GM12878 (cell line): ENCODE data around the gene COPZ1. TPM values are rescaled to one million over a fixed set of nuclear protein-coding genes. Genes with fewer than 3 reads are reported as not detected.

ENCODE experiments used
- ATAC-seq: fragments of 200-7000 bp; cut with Tn5 transposase; 3 replicates; pipeline ENCODE4 v1.9.1; 2020; ENCODE audit warnings: mild to moderate bottlenecking, moderate library complexity
- BruUV-seq: library from RNA; stranded (reverse); fragments of 400-500 nt; replicated peaks from 2 replicates; lab custom pipeline; 2021; lab: Mats Ljungman, UMichigan
- CTCF ChIA-PET: fragments of 300-600 bp; sonication (Branson Sonifier 250); formaldehyde crosslinking; extraction: SDS; loops from one replicate; lab custom pipeline; 2021; ENCODE audit warnings: inconsistent platforms; lab: Yijun Ruan, JAX
- POLR2A ChIA-PET: fragments of 350-600 bp; formaldehyde crosslinking; extraction: SDS; loops from one replicate; lab custom pipeline; 2021; ENCODE audit warnings: inconsistent platforms; lab: Charles Lee
- RAD21 ChIA-PET: fragments of 300-600 bp; sonication (Branson Sonifier 250); formaldehyde crosslinking; loops from one replicate; lab custom pipeline; 2023; ENCODE audit warnings: antibody characterized with exemption; ENCODE audit not compliant: unreplicated experiment; lab: Charles Lee
- SMC1A ChIA-PET: fragments of 300-600 bp; sonication (Branson Sonifier 250); formaldehyde crosslinking; loops from one replicate; lab custom pipeline; 2023; ENCODE audit not compliant: unreplicated experiment, uncharacterized antibody; lab: Charles Lee
- DNase-seq: peaks from one replicate; pipeline ENCODE4 v3.0.0-alpha.2; 2011; ENCODE audit warnings: low read depth, low spot score
- FAIRE-seq: peaks from 3 replicates; lab custom pipeline; 2011; peaks lifted over from hg19 to GRCh38; lab: Jason Lieb, UNC
- H2AFZ ChIP-seq: 2 replicates; pipeline ENCODE4 v1.6.0; 2011; ENCODE audit warnings: low read depth, low read length, control low read depth; ENCODE audit not compliant: control insufficient read depth
- H3K27ac ChIP-seq: 2 replicates; pipeline ENCODE4 v1.5.1; 2011; ENCODE audit warnings: control low read depth; ENCODE audit not compliant: control insufficient read depth, insufficient read depth
- H3K27me3 ChIP-seq, 2 experiments: replicated peaks in 1 of 2; 2 replicates each; pipeline versions ENCODE4 v1.6.0 to v1.6.1; 2011; ENCODE audit warnings: low read length in 1 of 2; ENCODE audit not compliant: control insufficient read depth in 2 of 2, insufficient read depth in 2 of 2
- H3K36me3 ChIP-seq, 2 experiments: 2 replicates each; pipeline ENCODE4 v1.5.1; 2011; ENCODE audit warnings: low read length in 1 of 2; ENCODE audit not compliant: control insufficient read depth in 2 of 2, insufficient read depth in 2 of 2
- H3K4me1 ChIP-seq: 2 replicates; pipeline ENCODE4 v1.6.1; 2011; ENCODE audit warnings: mild to moderate bottlenecking, low read length, moderate library complexity, mixed read lengths; ENCODE audit not compliant: control insufficient read depth, insufficient read depth
- H3K4me2 ChIP-seq: 2 replicates; pipeline ENCODE4 v1.6.0; 2011; ENCODE audit warnings: control low read depth; ENCODE audit not compliant: control insufficient read depth, insufficient read depth
- H3K4me3 ChIP-seq: fragments of 200-600 bp; sonication (generic); 2 replicates; pipeline ENCODE4 v1.5.1; 2016
- H3K79me2 ChIP-seq: 2 replicates; pipeline ENCODE4 v1.6.0; 2011; ENCODE audit warnings: low read length; ENCODE audit not compliant: control insufficient read depth, insufficient read depth
- H3K9ac ChIP-seq: 2 replicates; pipeline ENCODE4 v1.8.0; 2011; ENCODE audit warnings: low read length, control low read depth, mixed read lengths; ENCODE audit not compliant: control insufficient read depth, insufficient read depth
- H3K9me3 ChIP-seq: replicated peaks from 3 replicates; pipeline ENCODE4 v1.5.1; 2011; ENCODE audit warnings: mild to moderate bottlenecking, low read length; ENCODE audit not compliant: control insufficient read depth, insufficient read depth
- H4K20me1 ChIP-seq: 2 replicates; pipeline ENCODE4 v1.6.0; 2011; ENCODE audit not compliant: control insufficient read depth, insufficient read depth
- BMI1 ChIP-seq: fragments of 450-650 bp; IDR thresholded peaks from 2 replicates; pipeline ENCODE4 v1.6.1; 2016; ENCODE audit warnings: mild to moderate bottlenecking, moderate library complexity, borderline replicate concordance
- IRF5 ChIP-seq: fragments of 450-650 bp; IDR thresholded peaks from 2 replicates; pipeline ENCODE4 v1.6.1; 2017; ENCODE audit warnings: borderline replicate concordance
- MTA2 ChIP-seq: fragments of 450-650 bp; IDR thresholded peaks from 2 replicates; pipeline ENCODE4 v1.6.1; 2016; ENCODE audit warnings: low read depth, mild to moderate bottlenecking, moderate library complexity
- MXI1 ChIP-seq: fragments of 150-350 bp; IDR thresholded peaks from 2 replicates; pipeline ENCODE4 v1.6.1; 2011; ENCODE audit warnings: low read depth, mild to moderate bottlenecking, inconsistent platforms, low read length, improper control_type of control experiment
- MYB ChIP-seq: fragments of 150-350 bp; IDR thresholded peaks from 2 replicates; pipeline ENCODE4 v1.6.1; 2014; ENCODE audit warnings: mild to moderate bottlenecking, low read depth, low read length, borderline replicate concordance
- NFIC ChIP-seq: IDR thresholded peaks from 2 replicates; pipeline ENCODE4 v1.6.1; 2012; ENCODE audit warnings: low read depth, mild to moderate bottlenecking, inconsistent platforms, low read length, moderate library complexity
- SMAD5 ChIP-seq: IDR thresholded peaks from 2 replicates; pipeline ENCODE4 v1.6.1; 2016; ENCODE audit warnings: antibody characterized with exemption, low read depth
- YBX1 ChIP-seq: fragments of 450-650 bp; IDR thresholded peaks from 2 replicates; pipeline ENCODE4 v1.6.1; 2016; ENCODE audit warnings: antibody characterized with exemption
- WGBS: methylation state at CpG from one replicate; pipeline ENCODE4 v1.1.6; 2016; ENCODE audit warnings: low lambda C conversion rate; ENCODE audit not compliant: insufficient replicate concordance, insufficient coverage; ENCODE audit errors: missing lambda C conversion rate; 5-methylcytosine and 5-hydroxymethylcytosine counted together
- in situ Hi-C: fragments of 300-500 bp; cut with MboI; formaldehyde crosslinking; loops from 9 replicates; pipeline ENCODE4 v1.14.3; 2018; ENCODE audit warnings: mixed read lengths
- intact Hi-C: fragments of 100-400 bp; cut with micrococcal nuclease; formaldehyde crosslinking; loops from one replicate; pipeline ENCODE4 v1.14.2; 2022; ENCODE audit not compliant: unreplicated experiment
- polyA plus RNA-seq, 11 experiments: library from polyadenylated mRNA; depleted of rRNA in 4 of 11; unstranded in 6 of 11; stranded (reverse) in 5 of 11; fragments of >200 nt; fragmentation: Nextera tagmentation in 4 of 11; fragmentation: Illumina TruSeq in 1 of 11; extraction: Ambion mirVana in 4 of 11; extraction: Trizol in 1 of 11; gene quantifications; 1 replicate in 1 of 11; 2 replicates in 10 of 11; pipeline versions ENCODE4 v1.2.1 to v1.2.3, GENCODE V29; 2011 to 2016; ENCODE audit warnings: inconsistent platforms in 2 of 11, missing spikeins in 2 of 11, low read depth in 1 of 11
- total RNA-seq, 4 experiments: library from RNA; depleted of rRNA in 3 of 4; stranded (reverse); fragments of >200 nt in 3 of 4; fragmentation: Illumina TruSeq in 1 of 4; extraction: Trizol in 1 of 4; gene quantifications; 2 replicates each; pipeline versions ENCODE4 v1.2.1 to v1.2.3, GENCODE V29; 2013 to 2021

Gene COPZ1
- total and polyA plus RNA-seq, 10 of the 15 experiments (the other 5 are each of a cell fraction or from before 2014, with no cell fraction given), result 112 to 378 (median 184) TPM

DNA sequence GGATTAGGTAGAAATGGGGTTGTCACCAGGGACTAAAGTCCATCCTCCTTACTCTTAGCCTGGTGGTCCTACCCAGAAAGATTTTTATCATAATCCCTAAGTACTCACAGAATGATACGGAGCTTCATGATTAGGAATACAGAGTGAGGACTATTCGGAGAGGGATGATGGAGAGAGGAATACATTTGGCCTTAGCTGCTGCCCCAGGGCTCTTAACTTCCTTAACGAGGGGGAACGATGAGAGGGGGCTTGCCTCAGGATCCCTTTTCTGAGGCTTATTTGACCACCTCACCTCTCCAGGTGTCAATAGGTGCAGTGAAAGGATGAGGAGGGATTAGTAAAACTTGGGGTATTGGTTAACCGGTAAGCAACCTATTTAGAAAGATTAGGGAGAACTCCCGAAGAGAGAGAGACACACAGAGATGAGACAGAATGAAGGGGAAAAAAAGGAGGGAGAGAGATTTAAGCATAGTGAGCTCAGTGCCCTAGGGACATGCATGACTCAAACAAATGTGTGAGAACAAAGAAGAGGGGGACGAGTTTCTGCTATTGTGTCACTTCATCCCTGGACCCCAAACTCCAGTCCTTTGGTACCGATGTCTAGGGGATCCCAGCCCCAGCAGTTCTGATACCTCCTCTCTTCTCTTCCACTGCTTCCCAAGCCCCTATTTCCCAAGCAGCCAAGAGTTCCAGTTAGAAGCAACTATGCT, 25.3 kb upstream of the COPZ1 start:
- Histone ChIP-seq H3K27me3 (peaks cover 12 to 28% of the 10 kb centered on the region in 2 experiments), H2AFZ (no peak overlapping the region), H3K27ac (no peak overlapping the region), H3K9ac (no peak overlapping the region), H3K79me2 (no peaks in the 10 kb centered on the region), H3K4me1 (0 out of 2 replicates have a peak, but pooled peaks cover 3% of the 10 kb centered on the region), H3K36me3 (no peaks in the 10 kb centered on the region), H4K20me1 (no peaks in the 10 kb centered on the region), H3K4me3 (no peak overlapping the region), H3K4me2 (no peak overlapping the region), H3K9me3 (no peaks in the 10 kb centered on the region)
- 7% methylated on average over 8 of the region's 8 CpGs for WGBS
- DNase-seq, result no peak
- ChIA-PET POLR2A (interaction anchor here (0.6 kb wide), 1 partner anchor 16 kb away, joined by 3 read pairs; no protein-coding TSS in a partner anchor), CTCF (interaction anchor here (0.6 to 2.0 kb wide), 14 partner anchors 9 to 100 kb away, joined by 3 to 5 read pairs (median 4); partner anchors contain the start of gene COPZ1), RAD21 (no interaction called here), SMC1A (interaction anchor here (1.2 to 1.5 kb wide), 2 partner anchors 25 to 81 kb away, joined by 3 to 5 read pairs; partner anchors contain the start of gene COPZ1)
- no peak for TF ChIP-seq IRF5
- TF ChIP-seq BMI1, result no peak
- TF ChIP-seq NFIC, result no peak
- no peak for TF ChIP-seq SMAD5
- TF ChIP-seq MYB, result no peak
- TF ChIP-seq YBX1, result no peak
- no peak for TF ChIP-seq MTA2
- TF ChIP-seq MXI1, result no peak
- no TSS peak for BruUV-seq
- intact Hi-C loops (no loop called here), in situ Hi-C loops (loop anchor here (5.0 kb wide), 1 partner anchor 63 kb away; the partner anchor contains the start of gene GPR84)
- FAIRE-seq, result no peak
- no peak for ATAC-seq
